Kidney capillary endothelial cell (primary cell): ENCODE measurements around the gene TTC21A.

Experiments
- DNase-seq: peaks from one replicate; pipeline ENCODE4 v3.0.0-alpha.2; 2018; ENCODE audit warnings: low spot score

The TTC21A gene

DNA sequence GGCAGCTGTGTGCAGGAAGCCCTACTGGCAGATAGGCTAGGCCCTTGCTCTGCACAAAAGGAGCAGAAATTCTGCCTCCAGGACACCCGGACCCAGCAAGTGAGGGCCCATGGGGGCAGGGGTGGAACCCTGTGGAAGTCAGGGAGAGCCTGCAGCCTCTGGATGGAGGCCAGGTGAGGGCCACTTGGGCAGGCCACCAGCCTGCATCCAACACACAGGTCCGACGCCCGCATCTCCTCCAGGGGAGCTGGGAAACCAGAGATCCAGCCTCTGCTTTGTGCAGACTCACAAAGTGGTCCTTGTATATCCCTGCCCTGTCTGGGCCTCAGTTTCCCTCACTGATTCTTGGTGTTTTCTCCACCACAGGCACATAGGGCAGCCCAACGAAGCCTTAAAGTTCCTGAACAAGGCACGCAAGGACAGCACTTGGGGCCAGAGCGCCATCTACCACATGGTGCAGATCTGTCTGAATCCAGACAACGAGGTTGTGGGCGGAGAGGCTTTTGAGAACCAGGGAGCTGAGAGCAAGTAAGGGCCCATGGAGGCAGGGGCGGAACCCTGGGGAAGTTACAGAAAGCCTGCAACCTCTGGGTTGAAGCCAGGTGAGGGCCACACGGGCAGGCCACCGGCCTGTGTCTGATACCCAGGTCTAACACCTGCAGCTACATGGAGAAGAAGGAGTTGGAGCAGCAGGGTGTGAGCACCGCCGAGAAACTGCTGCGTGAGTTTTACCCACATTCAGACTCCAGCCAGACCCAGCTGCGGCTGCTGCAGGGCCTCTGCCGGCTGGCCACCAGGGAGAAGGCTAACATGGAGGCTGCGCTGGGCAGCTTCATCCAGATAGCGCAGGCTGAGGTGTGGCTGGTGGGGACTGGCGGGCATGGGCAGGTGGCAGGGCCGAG lies 29.3 kb downstream of the TTC21A start:
- DNase-seq, result no peak

DNA sequence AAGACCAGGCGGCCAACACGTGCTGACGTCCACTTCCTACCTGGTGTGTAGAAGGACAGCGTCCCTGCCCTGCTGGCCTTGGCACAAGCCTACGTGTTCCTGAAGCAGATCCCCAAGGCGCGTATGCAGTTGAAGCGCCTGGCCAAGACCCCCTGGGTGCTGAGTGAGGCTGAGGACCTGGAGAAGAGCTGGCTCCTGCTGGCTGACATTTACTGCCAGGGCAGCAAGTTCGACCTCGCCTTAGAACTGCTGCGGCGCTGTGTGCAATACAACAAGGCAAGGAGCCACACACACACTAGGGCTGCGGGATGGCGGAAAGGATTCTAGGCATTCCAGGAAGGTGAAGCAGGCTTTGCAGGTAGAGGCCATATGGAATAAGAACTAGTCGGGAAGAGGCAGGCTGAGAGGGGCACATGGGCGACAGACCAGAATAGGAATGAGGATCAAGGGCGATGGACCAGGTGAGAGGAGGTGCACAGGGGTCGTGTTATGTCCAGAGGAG lies 30.0 kb downstream of the TTC21A start:
- DNase-seq, result no peak

DNA sequence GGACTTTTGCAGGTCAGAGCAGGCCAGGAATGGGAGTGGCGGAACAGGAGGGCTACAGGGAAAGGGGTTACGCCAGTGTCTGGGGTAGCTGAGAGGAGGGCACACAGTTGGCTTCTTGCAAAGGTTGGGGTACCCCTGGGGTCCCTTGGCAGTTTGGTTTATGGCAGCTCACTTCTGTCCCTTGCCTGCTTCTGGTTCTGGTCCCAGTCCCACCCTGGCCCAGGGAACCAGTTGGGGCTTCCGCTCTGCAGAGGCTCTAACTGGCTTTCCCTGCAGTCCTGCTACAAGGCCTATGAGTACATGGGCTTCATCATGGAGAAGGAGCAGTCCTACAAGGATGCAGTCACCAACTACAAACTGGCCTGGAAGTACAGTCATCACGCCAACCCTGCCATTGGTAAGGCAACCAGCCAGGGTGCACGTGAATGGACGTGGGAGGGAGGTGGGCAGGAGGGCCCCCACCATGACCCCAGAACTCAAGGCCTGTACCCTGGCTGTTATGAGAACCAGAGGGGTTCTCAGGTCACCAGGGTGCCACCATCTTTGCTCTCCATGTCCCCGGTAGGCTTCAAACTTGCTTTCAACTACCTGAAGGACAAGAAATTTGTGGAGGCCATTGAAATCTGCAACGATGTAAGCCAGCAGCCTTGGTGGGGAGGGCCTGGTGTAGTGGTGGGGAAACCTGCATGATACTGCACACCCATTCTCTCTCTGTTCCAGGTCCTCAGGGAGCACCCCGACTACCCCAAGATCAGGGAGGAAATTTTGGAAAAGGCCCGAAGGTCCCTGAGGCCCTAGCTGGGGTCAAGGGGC lies 30.7 kb downstream of the TTC21A start:
- no peak for DNase-seq

DNA sequence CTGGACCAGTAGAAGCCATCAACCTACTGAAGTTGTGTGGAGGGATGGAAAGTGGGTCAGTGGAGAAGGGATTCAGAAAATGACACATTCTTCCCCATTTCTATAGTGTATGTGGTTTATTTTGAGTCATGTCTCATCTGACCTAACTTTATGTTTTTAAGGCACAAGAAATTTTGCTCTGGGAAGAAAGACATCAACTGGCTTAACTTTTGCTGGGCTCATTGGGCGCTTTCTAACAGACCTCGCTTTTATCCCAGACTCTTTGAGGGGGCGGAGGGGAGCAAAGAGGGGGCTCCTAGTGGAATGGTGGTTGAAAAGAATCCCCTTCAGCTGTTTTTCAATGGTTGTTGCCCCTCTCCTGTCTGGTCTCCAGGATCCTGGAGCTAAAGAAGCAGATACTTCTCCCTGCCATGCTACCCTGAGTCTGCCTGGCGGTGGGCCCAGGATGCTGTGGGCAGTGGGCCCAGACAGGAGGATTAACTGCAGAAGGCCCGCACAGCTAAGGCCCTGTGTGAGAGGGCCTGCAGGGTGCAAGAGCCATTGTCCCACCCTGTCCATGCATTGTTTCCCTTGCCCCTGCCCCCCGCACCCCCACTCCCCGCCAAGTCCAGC lies 31.4 kb downstream of the TTC21A start:
- no peak for DNase-seq

DNA sequence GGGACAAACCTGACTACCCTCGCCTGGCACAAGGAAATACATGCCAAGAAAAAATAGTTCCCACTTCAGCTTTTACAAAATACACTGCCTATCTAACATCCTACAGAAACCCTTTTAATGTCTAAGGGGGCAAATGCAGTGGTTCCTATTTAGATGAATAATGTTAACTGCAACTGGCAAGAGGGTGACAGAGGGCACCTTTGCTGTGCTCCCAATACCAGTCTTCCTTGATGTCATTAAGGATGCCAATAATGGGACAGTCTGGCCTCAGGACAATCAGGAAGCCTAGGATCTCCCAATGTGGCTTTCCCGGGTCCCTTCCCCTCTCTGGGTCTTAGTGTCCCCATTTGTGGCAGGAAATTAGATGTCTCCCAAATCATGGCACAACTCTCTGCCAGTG lies 32.0 kb downstream of the TTC21A start:
- no peak for DNase-seq

DNA sequence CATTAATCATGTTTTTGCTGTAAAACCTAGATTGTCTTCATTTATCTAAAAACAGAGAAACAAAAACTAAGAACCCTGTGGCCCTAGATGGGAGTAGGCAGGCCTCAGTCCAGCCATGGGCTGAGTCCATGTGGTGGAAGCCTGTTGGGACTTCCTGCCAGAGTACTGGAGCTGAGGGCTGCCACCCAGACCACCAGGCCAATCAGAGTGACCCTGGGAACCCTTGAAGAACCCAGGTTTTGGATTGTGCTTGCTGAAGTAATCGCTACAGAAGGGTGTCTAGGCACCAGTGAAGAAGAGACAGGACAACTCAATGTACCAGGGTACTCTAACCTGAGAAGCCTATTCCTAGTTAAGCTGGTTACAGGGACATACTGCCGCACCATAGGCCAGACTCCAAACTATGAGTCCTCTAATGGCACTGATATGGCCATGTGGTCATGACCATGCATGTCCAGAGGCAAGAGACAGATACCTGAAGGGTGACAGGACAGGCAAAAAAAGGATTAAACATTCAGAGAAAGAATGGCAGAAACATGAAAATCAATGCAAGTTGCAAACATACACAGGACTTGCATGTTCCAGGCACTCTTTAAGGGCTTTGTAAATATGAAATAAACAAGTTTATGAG lies 33.0 kb downstream of the TTC21A start:
- DNase-seq, result no peak

DNA sequence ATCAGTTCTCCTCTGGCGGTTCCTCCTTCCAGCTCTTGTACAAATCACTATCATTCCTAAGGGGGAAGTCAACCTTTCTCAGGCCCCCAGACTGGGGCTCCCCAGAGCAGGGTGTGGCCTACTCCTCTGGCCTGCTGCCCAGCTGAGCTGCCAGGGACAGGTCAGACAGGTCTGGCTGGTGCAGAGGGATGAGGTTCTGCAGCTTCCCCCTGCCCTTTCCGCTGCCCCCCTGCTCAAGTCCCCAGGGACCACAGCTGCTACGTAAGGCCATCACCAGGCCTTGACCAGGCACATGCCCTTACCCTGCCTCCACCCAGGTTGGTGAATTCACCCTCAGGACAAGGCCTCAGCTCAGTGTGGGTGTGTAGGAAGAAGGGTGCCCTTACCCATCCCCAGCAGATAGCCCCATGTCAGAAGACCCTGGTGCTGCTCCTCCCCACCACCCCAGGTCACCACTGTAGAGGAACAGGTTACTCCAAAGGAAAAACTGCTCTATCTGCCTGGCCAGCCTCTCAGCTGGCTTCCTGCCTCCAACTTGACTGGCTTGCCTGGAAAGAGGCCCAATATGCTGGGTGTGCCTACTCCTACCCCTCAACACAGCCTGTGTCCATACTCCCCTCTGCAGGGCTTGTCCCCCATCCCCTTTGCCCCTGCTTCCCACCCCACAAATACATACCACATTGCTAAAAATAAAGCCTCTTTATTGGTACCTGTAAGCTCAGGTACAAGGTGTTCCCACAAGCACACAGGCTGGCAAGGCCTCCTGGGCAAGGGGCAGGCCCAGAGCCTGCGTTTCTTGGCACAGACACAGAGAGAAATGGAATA lies 33.9 kb downstream of the TTC21A start:
- no peak for DNase-seq

DNA sequence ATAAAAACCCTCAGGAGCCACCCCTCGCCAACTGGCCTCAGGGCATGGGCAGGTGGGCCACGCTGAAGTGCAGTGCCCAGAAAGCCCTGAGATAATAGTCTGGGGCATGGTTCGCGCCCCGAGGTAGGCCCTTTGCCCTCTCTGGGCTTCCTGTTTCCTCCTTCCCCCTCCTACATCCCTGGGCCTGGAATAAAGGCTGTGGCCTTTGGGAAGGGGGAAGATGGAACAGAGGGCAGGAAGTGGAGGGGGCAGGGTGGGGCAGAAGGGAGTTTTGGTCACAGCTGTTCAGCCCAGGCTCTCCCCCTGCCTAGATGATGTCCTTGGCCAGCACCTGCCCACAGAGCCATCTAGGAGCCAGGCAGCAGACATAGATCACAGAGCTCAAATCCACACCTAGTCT lies 34.6 kb downstream of the TTC21A start:
- DNase-seq, result no peak

DNA sequence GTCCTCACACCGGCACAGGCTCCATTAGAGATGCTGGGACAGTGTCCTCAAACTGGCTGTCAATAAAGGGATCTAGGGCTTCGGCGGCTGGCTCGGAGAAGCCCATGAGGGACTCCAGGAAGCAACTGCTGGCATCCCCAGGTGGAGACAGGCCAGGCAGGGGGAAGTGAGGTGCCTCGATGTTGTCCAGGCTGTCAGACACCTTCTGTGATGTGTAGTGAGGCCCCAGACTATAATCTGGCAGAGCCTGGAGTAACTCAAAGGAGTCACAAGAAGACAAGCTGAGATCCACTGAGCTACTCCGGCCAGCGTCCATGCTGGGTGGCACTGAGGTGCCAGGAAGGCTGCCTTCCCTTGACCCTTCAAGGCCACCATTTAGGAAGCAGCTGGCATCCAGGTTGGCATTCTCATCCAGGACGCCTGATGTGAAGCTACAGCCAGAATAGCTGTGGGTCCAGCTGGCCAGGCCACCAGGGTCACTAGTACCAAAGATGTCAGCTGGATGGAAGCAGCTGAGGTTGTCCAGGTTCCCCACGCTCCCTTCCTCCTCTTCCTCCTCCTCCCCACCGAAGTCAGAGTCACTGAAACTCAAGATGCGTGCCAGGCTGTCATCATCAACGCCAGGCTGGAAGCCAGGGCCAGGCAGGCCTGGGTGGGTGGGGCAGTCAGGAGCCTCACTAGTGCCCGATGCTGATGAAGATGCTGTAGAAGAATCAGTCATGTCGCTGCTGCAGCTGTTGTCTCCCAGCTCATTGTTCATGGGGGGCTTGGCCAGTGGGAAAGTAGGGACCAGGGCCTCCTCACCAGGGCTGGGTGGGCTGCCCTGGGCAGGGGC lies 35.8 kb downstream of the TTC21A start:
- no peak for DNase-seq

DNA sequence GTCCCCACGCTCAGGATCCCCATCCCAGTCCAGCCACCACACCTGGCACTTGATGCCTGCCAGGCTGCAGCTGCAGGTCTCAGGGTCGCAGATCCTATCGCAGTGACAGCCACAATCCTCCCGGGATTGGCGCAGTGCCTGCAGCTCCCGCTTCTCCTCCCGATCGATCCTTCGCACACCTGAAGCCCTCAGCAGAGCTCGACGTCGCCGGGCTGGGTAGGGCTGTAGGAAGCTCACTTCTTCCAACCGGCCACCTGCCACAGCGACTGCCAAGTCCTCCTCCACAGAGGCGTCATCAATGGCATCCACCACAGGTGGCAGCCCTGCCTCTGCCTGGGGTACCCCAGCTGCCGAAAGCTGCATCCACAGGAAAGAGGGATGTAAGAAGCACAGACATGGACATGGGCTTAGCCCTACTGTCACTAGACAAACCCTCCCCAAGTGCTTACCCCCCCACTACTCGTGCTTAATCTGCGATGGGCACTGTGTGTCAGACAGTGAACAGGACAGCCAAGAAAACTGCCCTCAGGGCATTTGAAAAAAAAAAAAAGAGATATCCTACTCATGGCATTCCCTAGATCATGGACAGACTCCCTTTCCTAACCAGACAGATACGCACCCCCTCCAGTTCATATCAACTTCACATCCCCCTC lies 36.7 kb downstream of the TTC21A start:
- DNase-seq, result no peak

DNA sequence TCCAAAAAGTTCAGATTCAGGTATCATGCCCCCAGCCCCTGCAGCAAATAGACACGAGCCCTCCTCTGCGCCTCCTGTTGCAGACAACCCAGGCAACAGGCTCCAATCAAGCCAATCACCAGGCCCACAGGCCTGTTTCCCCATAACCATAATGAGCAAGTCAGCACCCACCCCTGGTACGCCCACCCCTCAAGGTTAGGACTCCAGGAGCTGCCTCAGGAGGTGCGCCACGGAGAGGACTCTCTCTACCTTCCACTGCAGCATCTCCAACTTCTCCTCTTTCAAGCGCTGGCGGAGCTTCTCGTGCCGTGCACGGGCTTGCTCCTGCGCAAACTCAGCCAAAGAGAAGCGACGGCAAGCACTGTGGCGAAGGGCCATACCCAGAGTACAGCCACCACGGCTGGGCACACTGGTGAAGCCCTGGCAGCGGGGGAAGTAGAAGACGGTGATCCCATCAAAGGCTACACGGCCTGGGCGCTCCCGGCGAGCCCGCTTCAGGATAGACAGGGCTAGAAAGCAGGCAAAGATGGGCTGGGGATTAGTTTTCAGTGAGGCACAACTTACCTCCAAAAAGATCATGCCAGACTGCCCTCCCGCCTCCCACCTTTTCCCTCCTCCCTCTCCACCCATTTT lies 37.4 kb downstream of the TTC21A start:
- DNase-seq, result no peak

DNA sequence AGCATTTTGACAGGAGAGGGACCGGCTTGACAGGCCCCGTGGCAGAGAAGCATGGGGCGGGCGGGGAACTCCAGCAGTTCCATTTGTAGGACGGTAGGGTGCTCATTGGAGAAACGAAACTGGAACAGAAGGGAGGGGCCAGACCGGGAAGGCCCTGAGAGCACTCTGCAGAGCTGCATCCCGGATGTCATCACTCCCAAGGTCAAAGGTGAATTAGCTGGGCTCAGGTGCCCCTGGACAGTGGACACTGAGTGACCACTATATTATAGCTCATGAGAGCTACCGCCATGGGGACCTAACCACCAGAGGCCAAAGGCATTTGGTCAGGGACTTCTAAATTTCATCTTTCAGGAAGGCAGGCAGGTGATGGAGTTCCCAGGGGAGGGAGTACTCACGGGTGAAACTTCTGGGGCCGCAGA lies 38.6 kb downstream of the TTC21A start:
- DNase-seq, result no peak

DNA sequence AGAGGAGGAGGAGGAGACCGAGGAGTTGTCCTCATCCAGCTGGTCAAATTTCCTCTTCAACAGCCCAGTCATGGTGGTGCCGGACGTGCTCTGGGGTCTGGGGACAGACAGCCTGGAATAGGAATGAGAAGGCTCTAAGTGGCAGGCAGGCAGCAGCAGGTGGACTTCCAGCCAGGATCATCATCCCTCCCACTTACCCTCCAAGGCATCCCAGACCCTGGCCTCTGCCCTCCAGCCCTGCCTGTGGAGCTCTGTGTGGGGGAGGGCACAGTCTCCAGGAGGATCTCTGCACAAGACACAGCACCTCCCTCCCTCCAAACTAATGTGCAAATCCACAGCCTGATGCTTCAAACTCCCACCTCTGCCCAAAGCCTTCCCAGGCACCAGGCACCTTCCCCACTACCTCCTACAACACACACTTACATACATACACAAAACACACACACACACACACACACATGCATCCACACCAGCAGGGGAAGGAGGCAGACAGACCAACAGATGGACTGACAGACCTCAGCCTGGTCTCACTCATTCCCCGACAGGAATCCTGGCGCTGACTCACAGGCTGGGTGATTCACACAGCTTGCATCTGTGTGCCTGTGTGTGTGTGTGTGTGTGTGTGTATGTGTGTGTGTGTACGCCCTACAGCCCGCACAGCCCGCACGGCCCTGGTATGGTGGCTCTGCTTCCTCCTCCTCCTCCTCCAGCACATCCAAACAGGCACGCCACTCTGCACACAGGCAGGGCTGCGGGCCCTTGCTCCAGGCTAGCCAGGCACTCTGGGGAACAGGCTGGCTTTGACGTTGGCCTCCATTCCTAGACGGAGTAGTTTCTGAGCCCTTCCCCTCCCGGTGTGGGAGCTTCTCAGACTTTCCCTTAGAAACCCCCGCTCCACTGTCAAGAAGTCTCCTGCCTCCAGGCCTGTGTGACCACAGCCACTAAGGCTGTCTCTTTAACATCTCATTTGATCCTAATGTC lies 39.4 kb downstream of the TTC21A start:
- DNase-seq, result peak; percentile 98

DNA sequence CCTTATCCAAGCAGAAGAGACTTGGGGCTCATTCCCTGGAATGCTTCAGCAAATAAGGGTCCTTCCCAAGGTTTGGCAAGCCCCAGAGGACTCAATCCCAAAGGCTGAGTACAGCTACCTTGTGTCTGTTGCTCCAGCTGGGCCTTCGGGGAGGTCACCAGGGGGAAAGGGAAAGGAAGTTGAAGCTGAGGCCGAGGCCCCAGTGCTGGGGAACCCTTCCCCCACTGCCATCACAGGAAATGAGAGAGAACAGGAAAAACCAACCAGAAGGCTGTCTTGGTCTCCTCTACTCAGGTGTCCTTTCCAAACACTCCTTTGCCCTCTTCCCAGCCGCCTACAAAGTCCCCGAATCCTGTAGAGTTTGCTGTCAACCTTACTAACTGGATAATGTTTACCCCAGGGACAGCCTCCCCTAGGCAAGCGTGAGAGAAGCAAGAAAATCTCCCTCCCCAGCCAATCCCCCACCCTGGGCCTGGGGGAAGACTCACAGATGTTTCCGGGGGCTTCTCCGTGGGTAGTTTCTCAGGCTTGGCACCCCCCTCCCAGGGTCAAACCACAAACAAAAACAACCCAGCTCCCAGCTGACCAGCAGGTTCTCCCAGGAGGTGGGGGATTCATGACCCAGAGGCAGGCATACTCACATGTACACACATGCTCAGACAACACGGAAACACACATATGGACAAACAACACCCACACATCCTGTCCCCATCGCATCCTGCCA lies 40.4 kb downstream of the TTC21A start:
- peak; percentile 84 for DNase-seq

DNA sequence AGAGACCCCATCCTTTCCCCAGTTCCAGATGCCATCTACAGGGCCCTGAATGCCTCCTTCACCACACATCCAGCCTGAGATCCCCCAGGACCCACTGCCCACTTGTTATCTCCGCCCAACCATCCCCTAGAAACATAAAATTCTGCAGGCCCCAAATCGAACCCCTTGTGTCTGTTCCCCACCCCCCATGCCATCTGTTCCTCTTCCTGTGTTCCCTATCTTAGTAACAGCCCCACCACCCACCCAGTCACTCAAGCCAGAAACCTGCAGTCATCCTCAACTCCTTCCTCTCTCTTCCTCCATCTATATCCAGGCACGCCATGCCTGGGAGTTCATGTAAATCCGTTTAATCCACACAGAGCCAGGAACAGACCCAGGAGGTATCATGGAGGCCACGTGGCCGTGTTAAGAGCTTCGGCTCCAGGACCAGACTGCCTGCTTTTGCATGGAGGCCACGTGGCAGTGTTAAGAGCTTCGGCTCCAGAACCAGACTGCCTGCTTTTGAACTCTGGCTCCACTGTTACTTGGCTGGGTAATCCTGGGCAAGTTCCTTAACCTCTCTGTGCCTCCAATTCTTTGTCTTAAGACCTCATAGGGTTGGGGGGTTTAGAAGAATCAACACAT lies 41.1 kb downstream of the TTC21A start:
- no peak for DNase-seq

DNA sequence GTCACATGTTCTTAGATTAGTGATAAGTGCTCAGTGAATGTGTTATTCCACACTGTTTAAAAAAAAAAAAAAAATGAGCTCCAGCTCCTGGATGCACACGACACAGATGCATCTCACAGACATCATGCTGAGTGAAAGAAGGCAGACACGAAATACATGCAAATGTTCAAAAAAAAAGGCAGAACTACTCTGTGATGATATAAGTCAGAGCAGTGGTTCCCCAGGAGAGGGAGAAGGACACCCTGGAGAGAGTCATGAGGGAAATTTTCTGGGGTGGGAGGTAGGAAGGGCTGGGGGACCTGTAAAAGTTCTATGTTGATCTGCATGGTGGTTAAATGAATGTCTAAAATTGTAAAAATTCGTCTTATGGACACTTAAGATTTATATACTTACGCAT lies 41.6 kb downstream of the TTC21A start:
- no peak for DNase-seq
